ENCODE data around the gene CTCF. TPM values are rescaled to one million over a fixed set of nuclear protein-coding genes. Genes with fewer than 3 reads are reported as not detected.
A peak's percentile ranks its signal among the peaks of the same experiment; 100 is the strongest.

Gene CTCF
- total RNA-seq, 3 donors from 2014 or later, result 41.1 to 55.5 (median 43.4) TPM

DNA sequence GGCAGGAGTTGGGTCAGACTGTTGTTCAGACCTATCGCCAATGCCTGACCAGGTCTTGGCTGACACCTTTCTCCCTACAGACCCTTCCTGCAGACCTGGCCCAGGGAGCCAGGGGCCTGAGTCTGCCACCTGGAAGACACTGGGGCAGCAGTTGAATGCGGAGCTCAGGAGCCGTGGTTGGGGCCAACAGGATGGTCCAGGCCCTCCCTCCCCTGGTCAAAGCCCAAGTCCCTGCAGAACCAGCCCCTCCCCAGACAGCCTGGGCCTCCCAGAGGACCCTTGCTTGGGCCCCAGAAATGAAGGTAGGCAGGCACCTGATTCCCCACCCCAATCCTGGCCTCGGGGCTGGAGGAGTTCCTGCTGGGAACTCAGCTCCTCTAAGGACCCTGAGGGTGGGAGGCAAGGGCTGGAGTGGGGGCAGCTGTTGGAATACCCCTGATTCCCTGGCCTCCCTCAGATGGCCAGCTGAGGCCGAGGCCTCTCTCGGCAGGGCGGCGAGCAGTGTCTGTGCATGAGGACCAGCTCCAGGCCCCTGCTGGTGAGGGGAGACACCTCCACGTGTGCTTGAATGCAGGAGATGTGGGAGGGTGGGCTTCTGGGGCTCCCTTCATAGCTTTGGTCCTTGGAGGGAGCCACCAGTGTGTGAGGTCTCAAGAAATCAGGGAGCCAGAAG is 94.2 kb downstream of the CTCF start:
- no peaks in the 10 kb centered on the region for H3K9me3 ChIP-seq
- no peak overlapping the region for H3K4me3 ChIP-seq
- DNase-seq (peak in 1 of 3 donors; percentile 21), ATAC-seq (no peak)
- H3K4me1 ChIP-seq (ENCODE audit: low read depth), result peaks cover 19% of the 10 kb centered on the region
- no peaks in the 10 kb centered on the region for H3K36me3 ChIP-seq (ENCODE audit: low read depth)
- intact Hi-C loops (cut with DNase I, micrococcal nuclease), result no loop called here
- TF ChIP-seq, protein P1, sequence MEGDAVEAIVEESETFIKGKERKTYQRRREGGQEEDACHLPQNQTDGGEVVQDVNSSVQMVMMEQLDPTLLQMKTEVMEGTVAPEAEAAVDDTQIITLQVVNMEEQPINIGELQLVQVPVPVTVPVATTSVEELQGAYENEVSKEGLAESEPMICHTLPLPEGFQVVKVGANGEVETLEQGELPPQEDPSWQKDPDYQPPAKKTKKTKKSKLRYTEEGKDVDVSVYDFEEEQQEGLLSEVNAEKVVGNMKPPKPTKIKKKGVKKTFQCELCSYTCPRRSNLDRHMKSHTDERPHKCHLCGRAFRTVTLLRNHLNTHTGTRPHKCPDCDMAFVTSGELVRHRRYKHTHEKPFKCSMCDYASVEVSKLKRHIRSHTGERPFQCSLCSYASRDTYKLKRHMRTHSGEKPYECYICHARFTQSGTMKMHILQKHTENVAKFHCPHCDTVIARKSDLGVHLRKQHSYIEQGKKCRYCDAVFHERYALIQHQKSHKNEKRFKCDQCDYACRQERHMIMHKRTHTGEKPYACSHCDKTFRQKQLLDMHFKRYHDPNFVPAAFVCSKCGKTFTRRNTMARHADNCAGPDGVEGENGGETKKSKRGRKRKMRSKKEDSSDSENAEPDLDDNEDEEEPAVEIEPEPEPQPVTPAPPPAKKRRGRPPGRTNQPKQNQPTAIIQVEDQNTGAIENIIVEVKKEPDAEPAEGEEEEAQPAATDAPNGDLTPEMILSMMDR (IDR thresholded peaks at IDR 0.05), result no peak

DNA sequence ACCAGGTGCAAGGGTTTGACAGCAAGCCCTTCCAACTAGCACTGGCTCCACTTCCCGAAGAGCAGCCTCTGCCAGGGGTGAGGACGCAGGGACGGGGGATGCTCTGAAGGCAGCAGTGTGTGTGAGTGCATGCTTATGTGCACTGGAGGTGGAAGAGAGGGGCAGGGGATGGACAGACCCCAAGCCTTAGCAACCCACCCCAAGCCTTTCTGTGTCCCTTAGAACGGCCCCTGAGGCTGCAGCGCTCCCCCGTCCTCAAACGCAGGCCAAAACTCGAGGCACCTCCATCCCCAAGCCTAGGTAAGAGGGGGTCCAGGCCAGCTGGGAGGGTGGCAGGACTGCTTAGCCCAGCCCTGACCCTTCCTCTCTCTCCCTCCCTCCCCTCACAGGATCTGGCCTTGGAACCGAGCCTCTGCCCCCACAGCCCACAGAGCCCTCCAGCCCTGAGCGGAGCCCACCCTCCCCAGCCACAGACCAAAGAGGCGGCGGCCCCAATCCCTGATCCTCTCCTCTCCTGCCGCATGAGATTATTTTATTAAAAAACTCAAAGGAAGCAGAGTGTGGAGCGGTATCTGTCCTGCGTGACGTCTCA is 94.8 kb downstream of the CTCF start:
- H3K9me3 ChIP-seq, result no peaks in the 10 kb centered on the region
- no peak overlapping the region for H3K4me3 ChIP-seq
- no peaks in the 10 kb centered on the region for H3K36me3 ChIP-seq (ENCODE audit: low read depth)
- ATAC-seq (no peak), DNase-seq (no peak)
- intact Hi-C loops (cut with DNase I, micrococcal nuclease), result no loop called here
- TF ChIP-seq, protein P1 (IDR thresholded peaks at IDR 0.05), result no peak
- peaks cover 19% of the 10 kb centered on the region for H3K4me1 ChIP-seq (ENCODE audit: low read depth)

DNA sequence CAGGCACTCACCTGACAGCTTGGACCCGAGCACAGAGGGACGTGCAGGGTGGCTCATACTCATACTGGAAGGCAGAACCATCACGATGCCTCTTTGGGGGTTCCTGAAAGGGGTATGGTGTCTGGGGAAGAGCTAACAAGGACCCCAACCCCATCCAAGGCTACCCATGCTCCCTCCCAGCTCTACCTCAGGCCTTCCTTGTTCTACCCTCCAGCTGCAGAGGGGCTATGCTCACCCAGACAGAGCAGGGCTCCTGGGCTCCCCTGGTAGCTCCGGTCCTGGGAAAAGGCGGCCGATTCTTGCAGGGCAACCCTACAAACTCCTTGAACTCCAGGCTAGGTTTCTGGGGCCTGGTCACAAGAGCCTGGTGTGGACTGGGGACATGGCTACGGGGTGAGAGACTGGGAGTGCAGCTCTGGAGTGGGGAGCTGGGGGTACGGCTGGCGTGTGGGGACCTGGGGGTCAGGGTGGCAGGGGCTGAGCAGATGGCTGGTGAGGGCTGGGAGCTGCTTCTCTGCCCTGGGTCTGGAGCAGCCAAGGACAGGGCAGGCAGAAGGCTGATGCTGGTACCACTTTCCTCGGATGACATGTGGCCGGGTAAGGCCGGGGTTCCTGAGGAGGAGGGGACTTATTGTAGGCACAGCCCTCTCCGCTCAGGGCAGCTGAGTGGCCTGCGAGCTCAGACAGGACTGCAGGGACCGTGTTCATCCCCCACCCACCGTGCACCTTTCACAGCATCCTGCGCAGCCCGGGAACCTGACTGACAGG is 95.6 kb downstream of the CTCF start:
- H3K9me3 ChIP-seq, result no peaks in the 10 kb centered on the region
- ATAC-seq (no peak), DNase-seq (peak in 1 of 3 donors; percentile 27)
- H3K4me1 ChIP-seq (ENCODE audit: low read depth), result peaks cover 19% of the 10 kb centered on the region
- no peak overlapping the region for H3K4me3 ChIP-seq
- TF ChIP-seq, protein P1 (IDR thresholded peaks at IDR 0.05), result no peak
- intact Hi-C loops (cut with DNase I, micrococcal nuclease), result no loop called here
- no peaks in the 10 kb centered on the region for H3K36me3 ChIP-seq (ENCODE audit: low read depth)

DNA sequence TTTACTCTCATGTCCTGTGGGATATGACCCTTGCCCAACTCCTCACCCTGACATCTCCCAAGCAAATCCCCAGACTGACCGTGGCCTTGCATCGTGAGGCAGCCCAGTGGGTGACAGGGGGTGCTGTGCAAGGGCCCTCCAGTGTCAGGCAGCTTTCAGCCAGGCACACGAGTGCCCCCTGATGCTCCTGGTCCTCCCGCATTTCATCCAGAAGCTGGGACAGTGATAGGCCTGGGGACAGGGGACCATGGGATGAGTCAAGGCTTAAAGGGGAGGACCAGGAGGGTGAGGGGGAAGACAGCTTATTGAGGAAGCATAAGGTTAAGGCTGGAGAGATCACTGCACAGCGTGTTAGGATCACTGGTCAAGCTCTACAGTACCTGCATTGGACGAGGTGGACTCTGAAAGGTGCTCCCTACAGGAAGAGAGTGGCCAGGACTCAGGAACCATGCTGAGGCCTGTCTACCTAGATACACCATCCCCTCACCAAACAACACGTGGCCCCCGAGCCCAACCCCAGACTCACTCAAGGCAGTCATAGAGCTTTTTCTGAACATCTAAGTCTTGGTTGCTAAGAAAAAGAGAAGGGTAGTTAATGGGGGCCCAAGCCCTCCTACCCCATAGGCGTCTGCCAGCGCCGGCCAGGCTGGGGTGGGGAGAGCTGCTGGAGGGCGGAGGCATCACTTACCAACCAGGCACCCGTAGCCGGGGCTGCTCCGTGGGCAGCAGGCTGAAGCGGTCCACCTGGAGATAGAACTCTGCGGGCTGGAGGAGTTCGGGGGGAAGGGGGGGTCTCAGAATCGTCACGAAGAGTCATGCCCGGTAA is 96.7 kb downstream of the CTCF start:
- TF ChIP-seq, protein P1 (IDR thresholded peaks at IDR 0.05), result no peak
- Histone ChIP-seq H3K4me3 (no peak overlapping the region), H3K36me3 (ENCODE audit: low read depth) (no peaks in the 10 kb centered on the region), H3K4me1 (ENCODE audit: low read depth) (peaks cover 14% of the 10 kb centered on the region), H3K9me3 (no peaks in the 10 kb centered on the region)
- DNase-seq (no peak), ATAC-seq (no peak)
- intact Hi-C loops (cut with DNase I, micrococcal nuclease), result no loop called here

All from mucosa of descending colon (tissue), 3 donors.